RWPE1 (cell line): ENCODE measurements around the gene FRMPD3.
"Not testable (repeated sequence)": the region's sequence is repeated elsewhere in the genome, so short reads cannot be mapped to it uniquely, and the experiment has no call there.

ENCODE experiments used
- CTCF ChIA-PET: fragments of 350-600 bp; sonication (Branson Sonifier 250); formaldehyde crosslinking; extraction: SDS; loops from one replicate; lab custom pipeline; 2021; lab: Yijun Ruan, JAX
- POLR2A ChIA-PET: fragments of 400-600 bp; formaldehyde crosslinking; extraction: SDS; loops from one replicate; lab custom pipeline; 2020; ENCODE audit warnings: antibody characterized with exemption; ENCODE audit not compliant: low non-redundant PET; lab: Yijun Ruan, JAX
- DNase-seq: peaks from one replicate; pipeline ENCODE4 v3.0.0; 2012; ENCODE audit warnings: low spot score
- H3K27ac ChIP-seq: fragments of 450-650 bp; 2 replicates; pipeline ENCODE4 v1.5.1; 2017
- TF ChIP-seq, protein P1 (sequence below): fragments of 450-650 bp; conservative IDR thresholded peaks from 2 replicates; pipeline ENCODE4 v1.5.1; 2017; ENCODE audit warnings: low read depth, mild to moderate bottlenecking

The FRMPD3 gene

DNA sequence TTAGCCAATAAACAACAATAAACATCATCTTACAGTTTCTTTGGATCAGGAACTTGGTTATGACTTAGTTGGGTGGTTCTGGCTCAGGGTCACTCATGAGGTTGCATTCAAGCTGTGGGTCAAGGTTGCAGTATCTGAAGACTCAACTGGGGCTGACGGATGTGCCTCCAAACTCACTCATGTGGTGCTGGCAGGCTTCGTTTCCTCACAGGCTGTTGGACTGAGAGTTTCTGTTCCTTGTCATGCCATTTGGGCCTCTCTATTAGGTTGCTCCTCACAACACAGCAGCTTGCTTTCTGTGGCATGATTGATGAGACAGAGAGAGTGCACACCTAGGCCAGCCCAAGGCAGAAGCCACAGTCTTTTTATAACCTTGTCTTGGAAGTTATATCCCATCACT is 20.7 kb downstream of the FRMPD3 start:
- POLR2A ChIA-PET, result no interaction called here
- TF ChIP-seq, protein P1, sequence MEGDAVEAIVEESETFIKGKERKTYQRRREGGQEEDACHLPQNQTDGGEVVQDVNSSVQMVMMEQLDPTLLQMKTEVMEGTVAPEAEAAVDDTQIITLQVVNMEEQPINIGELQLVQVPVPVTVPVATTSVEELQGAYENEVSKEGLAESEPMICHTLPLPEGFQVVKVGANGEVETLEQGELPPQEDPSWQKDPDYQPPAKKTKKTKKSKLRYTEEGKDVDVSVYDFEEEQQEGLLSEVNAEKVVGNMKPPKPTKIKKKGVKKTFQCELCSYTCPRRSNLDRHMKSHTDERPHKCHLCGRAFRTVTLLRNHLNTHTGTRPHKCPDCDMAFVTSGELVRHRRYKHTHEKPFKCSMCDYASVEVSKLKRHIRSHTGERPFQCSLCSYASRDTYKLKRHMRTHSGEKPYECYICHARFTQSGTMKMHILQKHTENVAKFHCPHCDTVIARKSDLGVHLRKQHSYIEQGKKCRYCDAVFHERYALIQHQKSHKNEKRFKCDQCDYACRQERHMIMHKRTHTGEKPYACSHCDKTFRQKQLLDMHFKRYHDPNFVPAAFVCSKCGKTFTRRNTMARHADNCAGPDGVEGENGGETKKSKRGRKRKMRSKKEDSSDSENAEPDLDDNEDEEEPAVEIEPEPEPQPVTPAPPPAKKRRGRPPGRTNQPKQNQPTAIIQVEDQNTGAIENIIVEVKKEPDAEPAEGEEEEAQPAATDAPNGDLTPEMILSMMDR, result no peak
- CTCF ChIA-PET, result no interaction called here
- H3K27ac ChIP-seq, result no peak overlapping the region
- DNase-seq, result no peak

DNA sequence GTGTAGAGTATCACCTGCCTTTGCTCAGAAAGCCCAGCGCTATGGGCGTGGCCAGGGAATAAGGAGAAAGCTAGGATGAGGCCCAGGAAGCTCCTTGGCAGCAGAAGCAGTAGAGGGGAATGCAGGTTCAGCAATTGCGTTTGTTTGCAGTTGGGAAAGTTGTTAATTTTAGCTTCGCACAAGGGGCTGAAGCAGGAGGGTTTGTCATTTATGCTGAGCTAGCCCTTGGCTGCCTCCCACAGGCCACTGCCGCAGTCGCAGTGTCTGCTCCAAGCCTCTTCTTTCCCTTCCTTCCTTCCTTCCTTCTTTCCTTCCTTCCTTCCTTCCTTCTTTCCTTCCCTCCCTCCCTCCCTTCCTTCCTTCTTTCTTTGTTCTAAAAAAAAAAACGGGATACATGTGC is 21.5 kb downstream of the FRMPD3 start:
- CTCF ChIA-PET, result no interaction called here
- TF ChIP-seq, protein P1, result no peak
- H3K27ac ChIP-seq, result no peak overlapping the region
- DNase-seq, result no peak
- POLR2A ChIA-PET, result no interaction called here

DNA sequence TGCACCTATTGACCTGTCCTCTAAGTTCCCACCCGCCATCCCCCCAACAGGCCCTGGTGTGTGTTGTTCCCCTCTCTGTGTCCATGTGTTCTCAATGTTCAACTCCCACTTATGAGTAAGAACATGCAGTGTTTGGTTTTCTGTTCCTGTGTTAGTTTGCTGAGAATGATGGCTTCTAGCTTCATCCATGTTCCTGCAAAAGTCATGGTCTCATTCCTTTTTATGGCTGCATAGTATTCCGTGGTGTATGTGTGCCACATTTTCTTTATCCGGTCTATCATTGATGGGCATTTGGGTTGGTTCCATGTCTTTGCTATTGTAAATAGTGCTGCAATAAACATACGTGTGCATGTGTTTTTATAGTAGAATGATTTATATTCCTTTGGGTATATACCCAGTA is 22.0 kb downstream of the FRMPD3 start:
- H3K27ac ChIP-seq, POLR2A ChIA-PET, DNase-seq: not testable (repeated sequence)
- CTCF ChIA-PET, result interaction anchor here (0.8 kb wide), 1 partner anchor 168 kb away, joined by 3 read pairs; no protein-coding TSS in a partner anchor

DNA sequence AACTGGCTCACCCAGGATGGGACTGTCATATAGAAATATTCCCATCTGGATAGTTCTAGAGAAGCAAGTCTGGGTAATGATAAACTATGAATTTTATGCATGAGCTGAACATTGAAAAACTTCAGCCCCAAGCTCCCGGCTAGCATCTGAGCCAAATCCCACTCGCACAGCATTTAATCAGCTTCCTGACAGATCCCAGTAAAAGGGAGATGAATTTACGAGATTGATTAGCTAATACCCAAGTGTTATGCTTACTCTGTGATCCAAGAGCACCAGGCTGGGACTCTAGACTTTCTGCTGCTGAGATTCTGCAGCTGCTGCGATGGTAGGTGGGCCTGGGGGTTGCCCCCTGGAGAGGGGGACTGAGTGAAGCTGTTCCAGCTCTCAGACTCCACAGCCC is 28.0 kb downstream of the FRMPD3 start:
- POLR2A ChIA-PET, result no interaction called here
- TF ChIP-seq, protein P1, result no peak
- no peak for DNase-seq
- no peak overlapping the region for H3K27ac ChIP-seq
- CTCF ChIA-PET, result interaction anchor here (0.6 kb wide), 1 partner anchor 582 kb away, joined by 3 read pairs; no protein-coding TSS in a partner anchor

DNA sequence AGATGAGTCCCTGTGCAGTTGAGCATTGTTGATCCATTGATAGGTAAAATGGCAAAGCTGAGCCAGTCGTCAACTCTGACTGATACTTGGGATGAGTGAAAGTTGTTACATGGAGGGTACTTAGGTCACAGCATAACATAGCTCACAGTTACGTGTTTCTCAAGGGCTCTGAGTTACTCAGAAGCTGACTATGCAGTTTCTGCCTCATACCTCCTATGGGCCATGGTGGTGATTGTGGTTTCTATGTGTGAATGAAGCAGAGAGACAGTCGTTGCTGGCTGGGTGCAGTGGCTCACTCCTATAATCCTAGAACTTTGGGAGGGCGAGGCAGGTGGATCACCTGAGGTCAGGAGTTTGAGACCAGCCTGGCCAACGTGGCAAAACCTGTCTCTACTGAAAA is 30.8 kb downstream of the FRMPD3 start:
- CTCF ChIA-PET, result no interaction called here
- TF ChIP-seq, protein P1, result no peak
- POLR2A ChIA-PET, result no interaction called here
- no peak for DNase-seq
- H3K27ac ChIP-seq, result no peak overlapping the region

DNA sequence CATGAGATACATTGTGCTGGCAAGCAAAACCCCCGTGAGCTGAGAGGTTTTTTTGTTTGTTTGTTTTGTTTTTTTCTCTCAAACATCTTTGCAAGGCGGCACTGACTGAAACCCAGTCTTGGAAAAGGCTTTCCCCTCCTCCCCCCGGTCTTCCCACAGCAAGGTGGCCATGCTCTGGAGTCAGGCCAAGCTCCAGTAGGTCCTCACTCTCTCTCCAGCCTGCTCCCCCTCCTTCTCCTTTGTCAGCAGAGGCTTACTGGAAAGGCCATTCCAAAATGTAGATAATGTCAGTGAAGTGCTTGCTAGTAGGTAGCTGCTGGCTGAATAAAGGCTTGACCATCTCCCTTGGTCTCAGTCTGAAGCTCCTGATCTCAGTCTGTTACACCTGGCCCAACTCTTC is 32.6 kb downstream of the FRMPD3 start:
- TF ChIP-seq, protein P1, result no peak
- CTCF ChIA-PET, result interaction anchor here (0.6 kb wide), 1 partner anchor 231 kb away, joined by 5 read pairs; no protein-coding TSS in a partner anchor
- POLR2A ChIA-PET, result no interaction called here
- DNase-seq, result no peak
- H3K27ac ChIP-seq, result no peak overlapping the region

DNA sequence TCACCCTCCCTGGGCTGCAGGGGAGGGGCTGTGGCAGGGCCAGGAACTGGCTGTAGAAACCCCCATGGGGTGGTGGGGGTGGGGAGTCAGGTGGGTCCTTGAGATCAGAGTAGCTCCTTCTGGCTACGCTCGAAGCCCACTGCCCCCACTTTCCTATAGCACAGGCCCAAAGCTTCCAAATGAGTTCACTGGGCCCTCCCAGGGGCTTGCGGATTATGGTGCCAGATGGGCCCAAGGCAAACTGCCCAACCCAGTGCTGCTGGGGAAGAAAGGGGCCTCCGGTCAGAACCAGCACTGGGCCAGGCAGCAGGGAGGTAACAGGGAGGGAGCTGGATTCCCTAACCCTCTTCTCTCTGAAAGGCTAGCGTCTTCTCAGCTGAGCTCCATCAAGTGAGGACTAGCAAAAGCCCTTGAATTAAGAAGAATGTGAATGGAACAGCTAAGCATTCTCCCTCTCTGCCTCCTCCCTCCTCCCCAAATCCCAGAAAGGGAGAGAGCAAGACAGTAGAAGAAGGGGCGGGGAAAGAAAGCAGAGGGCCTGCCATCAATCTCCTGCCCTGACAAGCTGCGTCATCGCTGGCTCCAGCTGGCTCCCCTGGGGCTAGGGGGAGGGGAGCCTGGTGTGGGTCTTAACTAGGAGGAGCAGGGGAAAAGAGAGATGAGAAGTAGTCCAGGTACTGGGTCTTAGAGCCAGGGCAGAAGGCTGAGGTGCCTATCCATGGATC is 34.7 kb downstream of the FRMPD3 start:
- peak; percentile 8 for DNase-seq
- no peak overlapping the region for H3K27ac ChIP-seq
- CTCF ChIA-PET, result no interaction called here
- POLR2A ChIA-PET, result no interaction called here
- TF ChIP-seq, protein P1, result no peak
